Spleen (tissue), 7 donors: Measurements from ENCODE around the gene TBCEL.

ENCODE experiments used
- CTCF ChIP-seq, 11 experiments: fragments of 200-600 bp in 7 of 11; fragments of 450-650 bp in 4 of 11; sonication (generic) in 4 of 11; IDR thresholded peaks in 8 of 11; conservative IDR thresholded peaks in 3 of 11; 1 replicate in 7 of 11; 2 replicates in 4 of 11; pipeline versions ENCODE4 v1.4.0 to v1.8.0; 2016 to 2021; ENCODE audit warnings: antibody characterized with exemption in 11 of 11, inconsistent platforms in 4 of 11, mild to moderate bottlenecking in 1 of 11
- POLR2A ChIP-seq, 3 donors: fragments of 450-650 bp; IDR thresholded peaks; one replicate each; pipeline ENCODE4 v1.5.1; 2017; ENCODE audit warnings: antibody characterized with exemption in 3 of 3, mild to moderate bottlenecking in 1 of 3
- donor health status: DM: no; HTN: no; CAD: no; lungs with moderate emphysema.
- donor health status: DM: no; HTN: no; CAD: no.
- donor health status: DM: no; HTN: no; CAD: no.

- no peak for TF ChIP-seq CTCF (IDR thresholded peaks at IDR 0.05 in 8 of 11, conservative IDR thresholded peaks at IDR 0.05 in 3 of 11)
- no peak for TF ChIP-seq POLR2A (IDR thresholded peaks at IDR 0.05)
Measured at GRCh38 chr11:121039971-121040613, 16.2 kb downstream of the TBCEL start.
